Measurements from ENCODE around the gene ZNF554. TPM values are rescaled to one million over a fixed set of nuclear protein-coding genes. Genes with fewer than 3 reads are reported as not detected.

ZNF554 gene
- total and polyA plus RNA-seq, 9 donors, result 4.5 to 7.3 (median 5.4) TPM

DNA sequence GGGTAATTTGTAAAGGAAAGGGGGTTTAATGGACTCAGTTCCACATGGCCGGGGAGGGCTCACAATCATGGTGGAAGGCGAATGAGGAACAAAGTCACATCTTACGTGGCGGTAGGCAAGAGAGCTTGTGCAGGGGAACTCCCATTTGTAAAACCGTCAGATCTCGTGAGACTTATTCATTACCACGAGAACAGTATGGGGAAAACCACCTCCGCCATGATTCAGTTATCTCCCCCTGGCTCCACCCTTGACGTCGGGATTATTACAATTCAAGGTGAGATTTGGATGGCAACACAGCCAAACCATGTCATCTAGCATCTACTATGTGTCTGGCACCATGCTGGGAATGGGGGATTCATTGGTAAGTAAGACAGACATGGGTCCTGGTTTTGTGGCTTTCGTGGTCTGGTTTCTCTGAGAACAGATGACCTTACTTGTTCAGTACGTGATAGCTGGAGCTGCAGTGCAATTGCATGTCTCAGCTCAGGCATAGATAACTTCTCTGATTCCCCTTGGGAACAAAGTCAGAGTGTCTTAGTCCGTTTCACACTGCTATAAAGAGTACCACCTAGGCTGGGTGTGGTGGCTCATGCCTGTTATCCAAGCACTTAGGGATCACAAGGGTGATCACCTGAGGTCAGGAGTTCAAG is 8.3 kb downstream of the ZNF554 start:
- no peak overlapping the region for H3K4me3 ChIP-seq (ENCODE audit: low read length)
- H3K9me3 ChIP-seq (replicated peaks; ENCODE audit: control insufficient read depth, low read depth, low read length), result peaks cover 26% of the 10 kb centered on the region
- H3K27ac ChIP-seq (ENCODE audit: low read length), result no peak overlapping the region
- 89% methylated on average over 12 of the region's 13 CpGs for WGBS (ENCODE audit: insufficient coverage)
- H3K36me3 ChIP-seq (ENCODE audit: control insufficient read depth, insufficient read depth, low read length), result peaks cover 37% of the 10 kb centered on the region
- no peak for DNase-seq
- no peaks in the 10 kb centered on the region for H3K4me1 ChIP-seq (ENCODE audit: control insufficient read depth, insufficient read depth, low read length)
- H3K27me3 ChIP-seq (ENCODE audit: control insufficient read depth, insufficient read depth, low read length), result no peaks in the 10 kb centered on the region

DNA sequence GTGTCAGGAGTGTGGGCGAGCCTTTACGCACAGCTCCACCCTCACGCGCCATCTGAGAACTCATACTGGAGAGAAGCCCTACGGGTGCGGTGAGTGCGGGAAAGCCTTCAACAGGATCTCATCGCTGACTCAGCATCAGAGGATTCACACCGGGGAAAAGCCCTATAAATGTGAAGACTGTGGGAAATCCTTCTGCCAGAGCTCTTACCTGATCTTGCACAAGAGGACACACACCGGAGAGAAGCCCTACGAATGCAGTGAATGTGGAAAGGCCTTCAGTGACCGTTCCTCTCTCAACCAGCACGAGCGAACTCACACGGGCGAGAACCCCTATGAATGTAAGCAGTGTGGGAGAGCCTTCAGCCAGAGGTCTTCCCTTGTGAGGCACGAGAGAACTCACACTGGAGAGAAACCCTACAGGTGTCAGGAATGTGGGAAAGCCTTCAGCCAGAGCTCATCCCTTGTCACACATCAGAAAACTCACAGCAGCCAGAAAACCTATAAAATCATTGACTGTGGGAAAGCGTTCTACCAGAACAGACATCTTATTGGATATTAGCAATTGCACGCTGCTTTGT is 14.7 kb downstream of the ZNF554 start:
- H3K4me3 ChIP-seq (ENCODE audit: low read length), result no peak overlapping the region
- H3K27me3 ChIP-seq (ENCODE audit: control insufficient read depth, insufficient read depth, low read length), result no peaks in the 10 kb centered on the region
- H3K4me1 ChIP-seq (ENCODE audit: control insufficient read depth, insufficient read depth, low read length), result no peaks in the 10 kb centered on the region
- H3K36me3 ChIP-seq (ENCODE audit: control insufficient read depth, insufficient read depth, low read length), result peaks cover 45% of the 10 kb centered on the region
- 99% methylated on average over 17 of the region's 19 CpGs for WGBS (ENCODE audit: insufficient coverage)
- DNase-seq, result no peak
- H3K9me3 ChIP-seq (replicated peaks; ENCODE audit: control insufficient read depth, low read depth, low read length), result peaks cover 63% of the 10 kb centered on the region
- H3K27ac ChIP-seq (ENCODE audit: low read length), result no peak overlapping the region

DNA sequence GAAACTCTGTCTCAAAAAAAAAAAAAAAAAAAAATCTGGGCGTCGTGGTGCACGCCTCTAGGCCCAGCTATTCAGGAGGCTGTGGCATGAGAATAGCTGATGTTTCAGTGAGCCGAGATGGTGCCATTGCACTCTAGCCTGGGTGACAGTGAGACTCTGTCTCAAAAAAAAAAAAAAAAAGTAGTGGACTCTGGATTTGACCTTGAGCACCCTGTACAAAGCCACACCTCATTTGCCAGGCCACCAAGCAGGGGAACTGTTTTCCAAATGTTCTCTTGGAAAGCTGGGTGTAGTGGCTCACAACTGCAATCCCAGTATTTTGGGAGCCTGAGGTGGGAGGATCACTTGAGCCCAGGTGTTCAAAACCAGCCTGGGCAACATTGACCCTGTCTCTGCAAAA is 17.8 kb downstream of the ZNF554 start:
- H3K36me3 ChIP-seq (ENCODE audit: control insufficient read depth, insufficient read depth, low read length), result peaks cover 37% of the 10 kb centered on the region
- H3K27me3 ChIP-seq (ENCODE audit: control insufficient read depth, insufficient read depth, low read length), result no peaks in the 10 kb centered on the region
- no peak for DNase-seq
- 100% methylated on average over 1 of the region's 4 CpGs for WGBS (ENCODE audit: insufficient coverage)
- no peak overlapping the region for H3K27ac ChIP-seq (ENCODE audit: low read length)
- no peak overlapping the region for H3K4me3 ChIP-seq (ENCODE audit: low read length)
- peaks cover 45% of the 10 kb centered on the region for H3K9me3 ChIP-seq (replicated peaks; ENCODE audit: control insufficient read depth, low read depth, low read length)
- H3K4me1 ChIP-seq (ENCODE audit: control insufficient read depth, insufficient read depth, low read length), result peaks cover 4% of the 10 kb centered on the region

DNA sequence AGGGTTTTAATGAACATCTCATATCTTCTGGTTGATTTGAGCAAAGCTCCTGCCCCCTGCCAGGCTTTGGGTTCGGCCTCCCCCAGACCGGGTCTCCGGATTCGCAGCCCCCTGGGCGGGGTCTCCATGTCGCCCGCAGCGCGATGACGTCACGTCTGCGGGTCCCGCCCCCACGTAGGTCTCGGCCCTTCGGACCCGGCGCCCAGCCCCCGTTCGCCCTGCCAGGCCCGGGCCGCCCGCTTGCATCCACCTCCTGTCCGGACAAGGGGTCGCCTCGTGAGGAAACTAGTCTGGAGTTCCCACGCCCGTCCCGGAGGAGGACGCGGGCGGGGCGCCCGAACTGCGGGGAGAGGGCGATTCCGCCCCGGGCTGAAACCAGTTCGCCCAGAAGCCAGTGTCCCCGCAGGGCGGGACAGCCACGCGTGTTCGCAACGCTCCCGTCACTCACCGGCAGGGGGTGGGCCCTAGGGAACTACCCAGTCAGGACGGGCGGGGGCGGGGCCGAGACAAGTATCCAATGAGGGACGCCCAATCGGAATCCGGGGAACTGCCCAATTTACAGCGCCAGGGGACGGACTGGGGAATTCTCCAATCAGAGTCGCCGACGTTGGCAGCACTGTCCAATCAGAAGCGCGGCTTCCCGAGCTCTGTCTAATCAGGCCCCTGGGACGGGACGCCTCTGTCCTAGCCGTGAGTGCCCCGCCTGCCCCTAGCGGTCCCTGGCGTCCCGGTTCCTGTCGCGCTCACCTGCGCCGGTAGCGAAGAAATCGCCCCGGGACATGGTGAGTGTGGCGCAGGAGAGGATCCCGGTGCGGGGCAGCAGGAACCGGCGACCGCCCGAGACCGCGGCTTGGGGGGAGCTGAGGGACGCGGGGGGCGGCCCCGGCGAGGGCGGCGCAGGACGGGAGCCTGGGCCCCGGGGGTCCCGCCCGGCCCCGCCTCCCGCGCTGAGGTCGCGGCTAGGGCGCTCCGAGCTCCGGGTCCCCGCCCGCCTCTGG is 21.4 kb downstream of the ZNF554 start, which contains the start of gene ZNF555:
Gene ZNF555, plus strand, starts transcription at position 682 of the 998 bp plus-strand sequence. Its CDS starts 98 bp downstream, at position 780.
- H3K9me3 ChIP-seq (replicated peaks; ENCODE audit: control insufficient read depth, low read depth, low read length), result peaks cover 16% of the 10 kb centered on the region
- WGBS (ENCODE audit: insufficient coverage), result under 1% methylated on average over 106 of the region's 106 CpGs

DNA sequence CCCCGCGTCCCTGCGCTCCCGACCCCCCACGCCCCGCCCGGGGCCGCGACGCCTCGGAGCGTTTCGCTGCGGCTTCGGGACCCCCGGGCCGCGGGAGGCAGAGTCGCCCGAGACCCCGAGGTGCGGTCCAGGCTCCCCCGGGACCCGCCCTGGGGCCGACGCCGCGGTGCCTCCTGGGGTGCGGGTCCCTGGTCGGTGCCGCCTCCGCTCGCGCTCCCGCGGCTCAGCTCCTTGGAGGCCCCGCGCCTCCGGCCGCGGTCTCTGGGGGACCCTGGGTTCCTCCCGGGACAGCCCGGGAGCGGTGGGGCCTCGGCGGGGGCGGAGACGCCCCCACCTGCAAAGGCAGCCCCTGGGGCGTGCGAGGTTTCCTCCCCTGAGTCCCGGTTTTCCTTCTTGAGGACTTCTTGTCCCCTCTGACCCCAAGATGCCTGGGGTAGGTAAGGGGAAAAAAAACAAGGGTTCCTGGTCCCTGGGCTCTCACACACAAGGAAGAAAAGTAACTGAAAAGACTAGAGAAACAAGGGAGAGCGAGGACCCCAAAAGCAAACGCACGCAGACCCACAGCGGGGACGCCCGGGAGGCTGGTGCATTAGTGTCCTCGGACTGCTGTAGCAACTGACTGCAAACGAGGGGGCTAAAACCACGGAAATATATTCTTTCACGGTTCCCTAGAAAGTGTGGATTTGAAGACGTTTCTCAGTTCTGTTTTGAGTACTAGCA is 22.3 kb downstream of the ZNF554 start:
- Histone ChIP-seq H3K36me3 (ENCODE audit: control insufficient read depth, insufficient read depth, low read length) (peaks cover 12% of the 10 kb centered on the region), H3K4me1 (ENCODE audit: control insufficient read depth, insufficient read depth, low read length) (peaks cover 27% of the 10 kb centered on the region), H3K27me3 (ENCODE audit: control insufficient read depth, insufficient read depth, low read length) (no peaks in the 10 kb centered on the region), H3K9me3 (replicated peaks; ENCODE audit: control insufficient read depth, low read depth, low read length) (peaks cover 7% of the 10 kb centered on the region), H3K4me3 (ENCODE audit: low read length) (peak overlapping the region; percentile 88), H3K27ac (ENCODE audit: low read length) (peak overlapping the region; percentile 42)
- peak; percentile 16 for DNase-seq
- WGBS (ENCODE audit: insufficient coverage), result under 1% methylated on average over 59 of the region's 62 CpGs

More for the DNA sequence above, 21.4 kb downstream of the ZNF554 start, which contains the start of gene ZNF555:
- peaks cover 20% of the 10 kb centered on the region for H3K36me3 ChIP-seq (ENCODE audit: control insufficient read depth, insufficient read depth, low read length)
- H3K4me1 ChIP-seq (ENCODE audit: control insufficient read depth, insufficient read depth, low read length), result peaks cover 22% of the 10 kb centered on the region
- H3K4me3 ChIP-seq (ENCODE audit: low read length), result peak within 1 kb of the TSS; percentile 88
- peak; percentile 100 for DNase-seq
- peak within 1 kb of the TSS; percentile 96 for H3K27ac ChIP-seq (ENCODE audit: low read length)
- no peaks in the 10 kb centered on the region for H3K27me3 ChIP-seq (ENCODE audit: control insufficient read depth, insufficient read depth, low read length)

DNA sequence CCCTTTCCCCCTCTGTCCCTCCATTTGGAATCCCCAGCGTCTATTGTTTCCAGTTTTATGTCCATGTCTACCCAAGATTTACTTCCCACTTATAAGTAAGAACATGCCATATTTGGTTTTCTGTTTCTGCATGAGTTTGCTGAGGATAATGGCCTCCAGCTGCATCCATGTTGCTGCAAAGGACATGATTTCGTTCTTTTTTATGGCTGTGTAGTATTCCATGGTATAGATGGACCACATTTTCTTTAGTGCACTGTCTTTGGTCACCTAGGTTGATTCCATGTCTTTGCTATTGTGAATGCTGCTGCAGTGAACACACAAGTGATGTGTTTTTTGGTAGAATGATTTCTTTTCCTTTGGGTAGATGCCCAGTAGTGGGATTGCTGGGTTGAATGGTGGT is 25.4 kb downstream of the ZNF554 start:
- peaks cover 11% of the 10 kb centered on the region for H3K9me3 ChIP-seq (replicated peaks; ENCODE audit: control insufficient read depth, low read depth, low read length)
- H3K4me1 ChIP-seq (ENCODE audit: control insufficient read depth, insufficient read depth, low read length), result peaks cover 49% of the 10 kb centered on the region
- DNase-seq, result no peak
- H3K27me3 ChIP-seq (ENCODE audit: control insufficient read depth, insufficient read depth, low read length), result no peaks in the 10 kb centered on the region
- H3K36me3 ChIP-seq (ENCODE audit: control insufficient read depth, insufficient read depth, low read length), result peaks cover 15% of the 10 kb centered on the region
- no peak overlapping the region for H3K4me3 ChIP-seq (ENCODE audit: low read length)
- peak overlapping the region; percentile 76 for H3K27ac ChIP-seq (ENCODE audit: low read length)
- no CpG with 5 or more reads among the region's 2 CpGs for WGBS (ENCODE audit: insufficient coverage)

DNA sequence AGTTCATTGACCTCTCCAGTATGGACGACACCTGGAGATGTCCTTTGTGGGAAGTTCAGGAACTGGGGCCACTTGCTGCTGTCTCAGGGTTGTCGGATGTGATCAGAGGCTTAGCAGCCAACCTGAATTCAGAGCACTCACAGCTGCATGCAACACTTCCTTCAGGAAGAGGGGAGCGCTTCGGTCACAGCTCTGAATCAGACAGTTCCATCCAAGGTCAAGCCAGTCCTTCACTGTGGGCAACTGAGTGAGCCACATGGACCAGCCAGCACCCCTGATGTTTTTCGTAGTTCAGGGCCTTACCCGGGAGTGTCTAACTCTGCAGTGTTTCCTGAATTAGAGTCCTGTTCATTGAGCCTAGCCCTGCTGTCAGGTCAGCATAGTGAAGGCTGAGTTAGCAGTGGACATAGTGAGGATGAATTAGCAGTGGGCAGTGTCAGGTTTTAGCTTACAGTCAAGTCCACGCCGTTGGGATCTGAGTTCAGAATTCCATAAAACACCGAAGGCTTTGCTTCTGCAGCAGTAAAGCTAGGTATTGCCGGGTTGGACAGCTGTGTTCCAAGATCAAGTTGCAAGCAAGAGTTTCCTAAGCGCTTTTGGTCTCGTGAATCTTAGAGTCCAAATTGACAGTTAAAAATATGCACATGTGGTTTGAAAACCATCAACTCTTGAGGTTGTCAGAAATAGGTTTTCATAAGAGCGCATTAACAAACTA is 26.7 kb downstream of the ZNF554 start:
- H3K4me1 ChIP-seq (ENCODE audit: control insufficient read depth, insufficient read depth, low read length), result peaks cover 53% of the 10 kb centered on the region
- DNase-seq, result peak; percentile 56
- no peaks in the 10 kb centered on the region for H3K27me3 ChIP-seq (ENCODE audit: control insufficient read depth, insufficient read depth, low read length)
- H3K4me3 ChIP-seq (ENCODE audit: low read length), result no peak overlapping the region
- H3K27ac ChIP-seq (ENCODE audit: low read length), result peak overlapping the region; percentile 76
- H3K36me3 ChIP-seq (ENCODE audit: control insufficient read depth, insufficient read depth, low read length), result peaks cover 22% of the 10 kb centered on the region
- WGBS (ENCODE audit: insufficient coverage), result 78% methylated on average over 12 of the region's 13 CpGs
- H3K9me3 ChIP-seq (replicated peaks; ENCODE audit: control insufficient read depth, low read depth, low read length), result peaks cover 18% of the 10 kb centered on the region

DNA sequence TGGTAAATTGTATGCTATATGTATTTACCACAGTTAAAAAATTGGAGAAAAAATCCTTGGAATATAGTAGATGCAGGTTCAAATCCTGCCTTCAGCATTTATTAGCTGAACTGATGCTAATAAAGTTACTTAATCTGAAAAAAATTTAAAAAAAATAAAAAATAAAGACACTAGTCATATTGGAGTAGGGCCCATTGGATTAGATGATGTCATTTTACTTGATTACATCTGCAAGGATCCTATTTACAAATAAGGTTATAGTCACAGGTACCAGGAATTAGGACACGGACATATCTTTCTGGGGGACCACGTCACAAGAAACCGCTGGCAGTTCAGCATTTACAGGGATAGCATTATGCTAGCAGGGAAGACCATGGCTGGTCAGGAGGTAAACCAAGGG is 27.8 kb downstream of the ZNF554 start:
- H3K9me3 ChIP-seq (replicated peaks; ENCODE audit: control insufficient read depth, low read depth, low read length), result peaks cover 29% of the 10 kb centered on the region

DNA sequence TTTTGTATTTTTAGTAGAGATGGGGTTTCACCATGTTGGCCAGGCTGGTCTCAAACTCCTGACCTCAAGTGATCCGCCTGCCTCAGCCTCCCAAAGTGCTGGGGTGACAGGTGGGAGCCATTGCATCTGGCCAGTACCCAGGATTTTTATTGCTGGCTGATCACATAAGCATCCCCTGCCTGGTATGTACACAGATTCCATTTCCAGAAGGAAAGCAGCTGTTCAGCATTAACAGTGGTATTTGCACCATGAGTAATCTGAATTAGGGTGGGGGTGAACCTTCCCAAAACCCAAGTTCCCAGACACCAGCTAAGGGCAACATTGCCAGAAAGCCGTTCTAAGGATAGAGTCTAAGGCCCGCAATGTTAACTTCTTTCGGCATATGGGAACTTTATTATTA is 28.9 kb downstream of the ZNF554 start:
- Histone ChIP-seq H3K4me1 (ENCODE audit: control insufficient read depth, insufficient read depth, low read length) (peaks cover 45% of the 10 kb centered on the region), H3K9me3 (replicated peaks; ENCODE audit: control insufficient read depth, low read depth, low read length) (peaks cover 40% of the 10 kb centered on the region), H3K27ac (ENCODE audit: low read length) (peak overlapping the region; percentile 89), H3K27me3 (ENCODE audit: control insufficient read depth, insufficient read depth, low read length) (no peaks in the 10 kb centered on the region), H3K4me3 (ENCODE audit: low read length) (no peak overlapping the region), H3K36me3 (ENCODE audit: control insufficient read depth, insufficient read depth, low read length) (peaks cover 41% of the 10 kb centered on the region)
- WGBS (ENCODE audit: insufficient coverage), result 57% methylated on average over 1 of the region's 4 CpGs
- DNase-seq, result peak; percentile 91

More for the DNA sequence above, 27.8 kb downstream of the ZNF554 start:
- peak overlapping the region; percentile 59 for H3K27ac ChIP-seq (ENCODE audit: low read length)
- no peak overlapping the region for H3K4me3 ChIP-seq (ENCODE audit: low read length)
- WGBS (ENCODE audit: insufficient coverage), result 100% methylated on average over 3 of the region's 3 CpGs
- DNase-seq, result no peak
- peaks cover 48% of the 10 kb centered on the region for H3K4me1 ChIP-seq (ENCODE audit: control insufficient read depth, insufficient read depth, low read length)
- peaks cover 34% of the 10 kb centered on the region for H3K36me3 ChIP-seq (ENCODE audit: control insufficient read depth, insufficient read depth, low read length)
- no peaks in the 10 kb centered on the region for H3K27me3 ChIP-seq (ENCODE audit: control insufficient read depth, insufficient read depth, low read length)

Data from muscle of leg (tissue), 11 donors.